GM10847 (cell line): Measurements from ENCODE around the gene TMEM207.

Experiments
- POLR2A ChIP-seq: IDR thresholded peaks from 2 replicates; pipeline ENCODE4 v1.6.1; 2011; ENCODE audit not compliant: insufficient read length; ENCODE audit errors: extremely low read depth

The TMEM207 gene

GRCh38 chr3:190380184-190380583 lies 69.5 kb downstream of the TMEM207 start:
- TF ChIP-seq POLR2A, result no peak
